H1 (cell line): ENCODE data around the gene LHFPL2. TPM values are rescaled to one million over a fixed set of nuclear protein-coding genes. Genes with fewer than 3 reads are reported as not detected.

Experiments used
- CTCF ChIA-PET: fragments of 300-600 bp; sonication (Branson Sonifier 250); formaldehyde crosslinking; loops from one replicate; lab custom pipeline; 2021; ENCODE audit not compliant: partially characterized antibody; lab: Charles Lee
- POLR2A ChIA-PET: fragments of 300-600 bp; sonication (Branson Sonifier 250); formaldehyde crosslinking; loops from one replicate; lab custom pipeline; 2021; ENCODE audit warnings: inconsistent platforms; ENCODE audit not compliant: partially characterized antibody; lab: Charles Lee
- DNase-seq, 2 experiments: peaks; one replicate each; pipeline versions ENCODE4 v3.0.0 to v3.0.0-alpha.2; 2010 to 2022; ENCODE audit warnings: low spot score in 2 of 2, low read depth in 1 of 2, mixed read lengths in 1 of 2
- FAIRE-seq: peaks from 2 replicates; lab custom pipeline; 2011; peaks lifted over from hg19 to GRCh38; lab: Jason Lieb, UNC
- H2AFZ ChIP-seq: 2 replicates; pipeline ENCODE4 v1.8.1; 2012; ENCODE audit warnings: low read length, inconsistent platforms
- H2AK5ac ChIP-seq: 2 replicates; pipeline ENCODE4 v1.6.1; 2013; ENCODE audit warnings: low read depth, low read length
- H2BK120ac ChIP-seq: replicated peaks from 2 replicates; pipeline ENCODE3; 2013; ENCODE audit warnings: low read depth, low read length, inconsistent platforms
- H2BK12ac ChIP-seq: 2 replicates; pipeline ENCODE4 v1.6.1; 2013; ENCODE audit warnings: low read depth, low read length
- H2BK15ac ChIP-seq: 2 replicates; pipeline ENCODE4 v1.6.1; 2013; ENCODE audit warnings: low read length
- H2BK20ac ChIP-seq: 2 replicates; pipeline ENCODE4 v1.6.1; 2013; ENCODE audit warnings: low read length
- H2BK5ac ChIP-seq: 2 replicates; pipeline ENCODE4 v1.6.1; 2013; ENCODE audit warnings: low read depth, low read length
- H3K14ac ChIP-seq: 2 replicates; pipeline ENCODE4 v1.6.1; 2013; ENCODE audit warnings: inconsistent platforms; ENCODE audit not compliant: insufficient read length
- H3K18ac ChIP-seq: 2 replicates; pipeline ENCODE4 v1.6.1; 2013; ENCODE audit warnings: low read length; ENCODE audit errors: extremely low read depth
- H3K23ac ChIP-seq: 2 replicates; pipeline ENCODE4 v1.6.1; 2013; ENCODE audit warnings: inconsistent platforms; ENCODE audit not compliant: insufficient read length
- H3K23me2 ChIP-seq: 2 replicates; pipeline ENCODE4 v1.6.1; 2013; ENCODE audit warnings: low read depth, low read length
- H3K27ac ChIP-seq: 2 replicates; pipeline ENCODE4 v1.6.1; 2011; ENCODE audit warnings: low read depth, low read length, inconsistent platforms
- H3K27me3 ChIP-seq, 4 experiments: replicated peaks in 1 of 4; 1 replicate in 1 of 4; 2 replicates in 3 of 4; pipeline versions ENCODE4 v1.6.1 to v1.8.1; 2011 to 2013; ENCODE audit warnings: low read length in 3 of 4, mild to moderate bottlenecking in 3 of 4, inconsistent platforms in 2 of 4, mixed read lengths in 2 of 4, moderate library complexity in 1 of 4; ENCODE audit not compliant: control insufficient read depth in 3 of 4, insufficient read depth in 3 of 4; ENCODE audit errors: extremely low read depth in 1 of 4
- H3K36me3 ChIP-seq, 4 experiments: 2 replicates each; pipeline versions ENCODE4 v1.6.1 to v1.8.1; 2011 to 2013; ENCODE audit warnings: mild to moderate bottlenecking in 4 of 4, low read length in 3 of 4, moderate library complexity in 2 of 4, control low read depth in 1 of 4, inconsistent platforms in 1 of 4; ENCODE audit not compliant: insufficient read depth in 4 of 4, control insufficient read depth in 2 of 4
- H3K4ac ChIP-seq: replicated peaks from 2 replicates; pipeline ENCODE3; 2013; ENCODE audit warnings: low read length, low read depth, mixed read lengths, inconsistent platforms; ENCODE audit not compliant: insufficient read length
- H3K4me1 ChIP-seq, 4 experiments: replicated peaks in 1 of 4; 1 replicate in 1 of 4; 2 replicates in 3 of 4; pipeline versions ENCODE4 v1.6.1 to v1.8.1; 2011 to 2013; ENCODE audit warnings: low read length in 3 of 4, inconsistent platforms in 2 of 4, mixed read lengths in 1 of 4; ENCODE audit not compliant: insufficient read depth in 4 of 4, control insufficient read depth in 3 of 4
- H3K4me2 ChIP-seq, 2 experiments: 2 replicates each; pipeline versions ENCODE4 v1.6.1 to v1.8.1; 2011 to 2013; ENCODE audit warnings: low read depth in 2 of 2, low read length in 2 of 2, control low read depth in 1 of 2, inconsistent platforms in 1 of 2, mild to moderate bottlenecking in 1 of 2; ENCODE audit not compliant: insufficient read depth in 1 of 2
- H3K4me3 ChIP-seq, 4 experiments: fragments of 200-600, 300-600 bp in 1 of 4; sonication (generic), shearing (Covaris generic), sonication (Bioruptor Twin) in 1 of 4; 2 replicates each; pipeline versions ENCODE4 v1.5.1 to v1.8.1; 2011 to 2016; ENCODE audit warnings: low read length in 4 of 4, low read depth in 3 of 4, control low read depth in 2 of 4, inconsistent platforms in 2 of 4, mild to moderate bottlenecking in 2 of 4, mixed read lengths in 1 of 4, moderate library complexity in 1 of 4; ENCODE audit not compliant: insufficient read depth in 2 of 4; ENCODE audit errors: extremely low read depth in 1 of 4
- H3K56ac ChIP-seq: replicated peaks from 2 replicates; pipeline ENCODE3; 2013; ENCODE audit warnings: low read depth, mild to moderate bottlenecking, mixed read lengths, low read length, inconsistent platforms; ENCODE audit not compliant: insufficient read length
- H3K79me1 ChIP-seq: 2 replicates; pipeline ENCODE4 v1.6.1; 2013; ENCODE audit warnings: low read depth, low read length, control low read depth
- H3K79me2 ChIP-seq, 2 experiments: 2 replicates each; pipeline versions ENCODE4 v1.6.1 to v1.8.1; 2012 to 2013; ENCODE audit warnings: low read length in 2 of 2, mild to moderate bottlenecking in 2 of 2, inconsistent platforms in 1 of 2; ENCODE audit not compliant: insufficient read depth in 2 of 2, control insufficient read depth in 1 of 2
- H3K9ac ChIP-seq, 4 experiments: replicated peaks in 1 of 4; 1 replicate in 1 of 4; 2 replicates in 3 of 4; pipeline versions ENCODE4 v1.6.1 to v1.8.1; 2011 to 2013; ENCODE audit warnings: low read depth in 3 of 4, low read length in 3 of 4, control low read depth in 2 of 4, mild to moderate bottlenecking in 2 of 4, moderate library complexity in 2 of 4, inconsistent platforms in 1 of 4; ENCODE audit errors: extremely low read depth in 1 of 4
- H3K9me3 ChIP-seq, 2 experiments: 2 replicates each; pipeline versions ENCODE4 v1.6.1 to v1.8.1; 2012 to 2013; ENCODE audit warnings: mild to moderate bottlenecking in 2 of 2, moderate library complexity in 2 of 2, control low read depth in 1 of 2, inconsistent platforms in 1 of 2, low read depth in 1 of 2, low read length in 1 of 2, mixed read lengths in 1 of 2; ENCODE audit not compliant: insufficient read depth in 2 of 2
- H4K20me1 ChIP-seq, 2 experiments: replicated peaks in 1 of 2; 2 replicates each; pipeline versions ENCODE3 to v1.8.1; 2011 to 2013; ENCODE audit warnings: inconsistent platforms in 2 of 2, low read length in 2 of 2, mild to moderate bottlenecking in 1 of 2; ENCODE audit not compliant: insufficient read depth in 2 of 2, control insufficient read depth in 1 of 2
- H4K5ac ChIP-seq: 2 replicates; pipeline ENCODE4 v1.6.1; 2013; ENCODE audit warnings: low read length, low read depth, mixed read lengths, inconsistent platforms; ENCODE audit not compliant: insufficient read length
- H4K8ac ChIP-seq: 2 replicates; pipeline ENCODE4 v1.8.0; 2013; ENCODE audit warnings: mild to moderate bottlenecking, moderate library complexity, low read length, inconsistent platforms; ENCODE audit not compliant: insufficient read depth; ENCODE audit errors: extremely low read depth
- H4K91ac ChIP-seq: replicated peaks from 2 replicates; pipeline ENCODE3; 2013; ENCODE audit warnings: low read length, mixed read lengths, inconsistent platforms; ENCODE audit not compliant: insufficient read length
- CREB1 ChIP-seq: IDR thresholded peaks from 2 replicates; pipeline ENCODE4 v1.6.1; 2012; ENCODE audit warnings: inconsistent platforms
- CTBP2 ChIP-seq: IDR thresholded peaks from 2 replicates; pipeline ENCODE4 v1.7.0; 2011; ENCODE audit warnings: borderline replicate concordance, mild to moderate bottlenecking, moderate library complexity, mixed read lengths, low read length; ENCODE audit not compliant: insufficient read depth, insufficient read length
- EGR1 ChIP-seq: IDR thresholded peaks from 2 replicates; pipeline ENCODE4 v1.6.1; 2011; ENCODE audit warnings: low read depth, low read length, borderline replicate concordance
- TAF1 ChIP-seq: IDR thresholded peaks from 2 replicates; pipeline ENCODE4 v1.6.1; 2011; ENCODE audit warnings: mild to moderate bottlenecking, low read depth, low read length
- WGBS, 2 experiments: shearing (Covaris generic) in 1 of 2; methylation state at CpG; one replicate each; pipeline versions ENCODE4 v1.1.6 to v1.1.7; 2013 to 2015; ENCODE audit warnings: low lambda C conversion rate in 2 of 2, mixed read lengths in 2 of 2, inconsistent platforms in 1 of 2, low coverage in 1 of 2, missing lambda C conversion rate in 1 of 2; ENCODE audit not compliant: insufficient replicate concordance in 2 of 2, insufficient coverage in 1 of 2, insufficient read length in 1 of 2; ENCODE audit errors: extremely low coverage in 1 of 2, missing lambda C conversion rate in 1 of 2; 5-methylcytosine and 5-hydroxymethylcytosine counted together
- polyA plus RNA-seq, 7 experiments: library from polyadenylated mRNA; depleted of rRNA in 3 of 7; stranded (reverse) in 5 of 7; unstranded in 2 of 7; fragments of >200 nt in 5 of 7; fragments of 200-250 nt in 2 of 7; gene quantifications; 1 replicate in 5 of 7; 2 replicates in 1 of 7; 4 replicates in 1 of 7; pipeline versions ENCODE4 v1.2.1 to v1.2.3, GENCODE V29; 2011 to 2013; ENCODE audit warnings: missing spikeins in 2 of 7, mixed read lengths in 2 of 7
- total RNA-seq: library from RNA; stranded (reverse); fragmentation: NEBNext Ultra II Directional; extraction: Animal tissue kit (Norgen Biotek cat#: 25700); gene quantifications from 2 replicates; pipeline ENCODE4 v1.2.1, GENCODE V29; 2021

The LHFPL2 gene
- total and polyA plus RNA-seq, 2 of the 8 experiments (the other 6 are each of a cell fraction or from before 2014, with no cell fraction given) = 9.6 to 43.0 TPM

DNA sequence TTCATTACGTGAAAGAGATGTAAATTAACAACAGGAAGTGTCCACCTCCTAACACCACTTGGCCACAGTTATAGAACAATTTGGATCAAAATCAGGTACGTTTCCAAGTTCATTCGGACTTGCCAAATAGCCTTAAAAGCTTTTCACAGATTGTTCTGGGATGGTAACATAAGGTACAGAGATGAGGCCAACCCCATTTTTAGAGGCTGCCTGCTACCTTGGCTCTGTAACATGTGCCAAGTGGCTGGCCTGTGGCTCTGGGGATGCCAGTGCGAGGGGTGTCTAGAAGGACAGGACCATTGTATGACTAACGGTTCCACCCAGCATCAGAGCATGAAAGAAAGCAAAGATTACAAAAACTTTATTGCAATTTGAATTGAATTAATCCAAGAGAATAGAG is 91.0 kb downstream of the LHFPL2 start:
- Histone ChIP-seq H3K23ac (no peak overlapping the region), H2AK5ac (no peak overlapping the region), H2BK5ac (no peak overlapping the region), H3K9me3 (no peaks in the 10 kb centered on the region), H4K8ac (no peak overlapping the region), H2BK12ac (no peak overlapping the region), H4K91ac (no peak overlapping the region), H2AFZ (no peak overlapping the region), H3K36me3 (no peaks in the 10 kb centered on the region), H2BK120ac (no peak overlapping the region), H3K4me1 (no peaks in the 10 kb centered on the region; a peak in 1 of 7 replicates), H3K9ac (no peak overlapping the region), H3K4ac (no peak overlapping the region), H3K79me2 (peaks cover 0 to 30% of the 10 kb centered on the region in 2 experiments; a peak in 2 of 4 replicates), H3K56ac (no peak overlapping the region), H3K79me1 (peaks cover 7% of the 10 kb centered on the region; the same call in 1 of the 2 replicates), H2BK20ac (no peak overlapping the region), H4K20me1 (peaks cover 0 to 5% of the 10 kb centered on the region in 2 experiments), H3K27ac (no peak overlapping the region), H3K14ac (no peak overlapping the region), H3K18ac (no peak overlapping the region), H2BK15ac (no peak overlapping the region), H3K23me2 (peaks cover 3% of the 10 kb centered on the region; the same call in 1 of the 2 replicates), H4K5ac (no peak overlapping the region), H3K27me3 (no peaks in the 10 kb centered on the region), H3K4me3 (no peak overlapping the region), H3K4me2 (no peak overlapping the region)
- DNase-seq (no peak), FAIRE-seq (no peak)
- ChIA-PET CTCF (interaction anchor here (0.5 to 1.6 kb wide), 3 partner anchors 24 to 805 kb away, joined by 3 read pairs; no protein-coding TSS in a partner anchor), POLR2A (no interaction called here)
- WGBS, 2 experiments = 90% methylated on average over 5 of the region's 5 CpGs; no CpG with 5 or more reads in 1 of the 2 experiments
- TF ChIP-seq TAF1 = no peak
- TF ChIP-seq EGR1 = no peak
- no peak for TF ChIP-seq CREB1
- TF ChIP-seq CTBP2 = no peak
